Measurements from ENCODE around the gene MGMT. TPM values are rescaled to one million over a fixed set of nuclear protein-coding genes. Genes with fewer than 3 reads are reported as not detected.

The MGMT gene
- total and polyA plus RNA-seq, 5 donors from 2014 or later, result 18.7 to 48.0 (median 35.2) TPM

- H3K4me3 Mint-ChIP-seq, result no peak overlapping the region
- no peaks in the 10 kb centered on the region for H3K27me3 Mint-ChIP-seq
- peaks cover 3% of the 10 kb centered on the region for H3K36me3 Mint-ChIP-seq
- Histone ChIP-seq H3K27ac (ENCODE audit: insufficient read depth, low read length, poor library complexity, severe bottlenecking) (no peak overlapping the region), H3K4me3 (ENCODE audit: low read depth, low read length) (no peak overlapping the region), H3K36me3 (ENCODE audit: control insufficient read depth, insufficient read depth, low read length) (peaks cover 3% of the 10 kb centered on the region), H3K9me3 (ENCODE audit: control insufficient read depth in 2 of 2, low read length in 2 of 2) (no peaks in the 10 kb centered on the region), H3K4me1 (ENCODE audit: control insufficient read depth, insufficient read depth, low read length, poor library complexity, severe bottlenecking) (no peaks in the 10 kb centered on the region), H3K27me3 (ENCODE audit: control insufficient read depth, insufficient read depth, low read length) (no peaks in the 10 kb centered on the region)
- no peak for ATAC-seq (ENCODE audit: low read depth in 2 of 2)
- peaks cover 0 to 6% (median 3%) of the 10 kb centered on the region in 4 donors for H3K4me1 Mint-ChIP-seq
- no peak for DNase-seq
- no peaks in the 10 kb centered on the region for H3K9me3 Mint-ChIP-seq
- H3K27ac Mint-ChIP-seq, result no peak overlapping the region
These were observed 137.4 kb downstream of the MGMT start for GRCh38 chr10:129604333-129605032.

DNA sequence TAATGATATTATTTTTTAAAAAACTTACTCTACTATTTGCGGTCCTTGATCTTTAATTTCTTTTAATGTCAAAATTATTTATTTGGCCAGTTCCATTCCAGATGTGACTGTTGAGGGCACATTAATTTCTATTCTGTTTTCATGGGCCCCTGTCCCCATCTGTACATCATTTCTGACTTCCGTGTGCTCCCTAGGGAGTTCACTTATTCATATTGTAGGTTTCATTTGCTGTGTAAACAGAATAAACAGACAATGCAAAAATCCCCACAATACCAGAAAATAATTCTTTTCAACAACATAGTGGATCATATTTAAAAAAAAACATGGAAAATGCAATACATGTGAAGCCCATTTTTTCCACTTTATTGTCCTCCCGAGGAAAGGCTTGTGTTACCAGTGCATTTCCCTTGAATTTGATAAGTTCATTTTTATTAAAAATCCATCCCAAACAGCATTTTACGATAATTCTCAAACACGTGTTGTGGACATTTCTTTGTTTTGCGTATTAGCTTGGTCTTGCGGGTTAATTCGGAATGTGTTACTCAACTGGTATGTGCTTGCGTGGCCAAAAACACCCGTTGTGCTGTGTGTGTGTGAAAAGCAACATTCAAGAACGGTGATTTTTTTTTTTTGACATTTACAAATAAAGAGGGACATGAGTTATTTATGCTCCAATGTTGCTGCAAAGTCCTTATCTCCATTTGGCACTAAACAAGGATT, 138.4 kb downstream of the MGMT start:
- no peaks in the 10 kb centered on the region for H3K9me3 ChIP-seq (ENCODE audit: control insufficient read depth in 2 of 2, low read length in 2 of 2)
- no peak overlapping the region for H3K4me3 ChIP-seq (ENCODE audit: low read depth, low read length)
- peaks cover 3% of the 10 kb centered on the region for H3K36me3 ChIP-seq (ENCODE audit: control insufficient read depth, insufficient read depth, low read length)
- H3K36me3 Mint-ChIP-seq, result peaks cover 8% of the 10 kb centered on the region
- H3K4me1 ChIP-seq (ENCODE audit: control insufficient read depth, insufficient read depth, low read length, poor library complexity, severe bottlenecking), result no peaks in the 10 kb centered on the region
- no peaks in the 10 kb centered on the region for H3K9me3 Mint-ChIP-seq
- H3K4me1 Mint-ChIP-seq, result peaks cover 0 to 11% (median 3%) of the 10 kb centered on the region in 4 donors
- H3K27ac Mint-ChIP-seq, result no peak overlapping the region
- H3K4me3 Mint-ChIP-seq, result no peak overlapping the region
- H3K27ac ChIP-seq (ENCODE audit: insufficient read depth, low read length, poor library complexity, severe bottlenecking), result no peak overlapping the region
- no peaks in the 10 kb centered on the region for H3K27me3 Mint-ChIP-seq
- no peaks in the 10 kb centered on the region for H3K27me3 ChIP-seq (ENCODE audit: control insufficient read depth, insufficient read depth, low read length)
- no peak for DNase-seq
- ATAC-seq (ENCODE audit: low read depth in 2 of 2), result no peak

DNA sequence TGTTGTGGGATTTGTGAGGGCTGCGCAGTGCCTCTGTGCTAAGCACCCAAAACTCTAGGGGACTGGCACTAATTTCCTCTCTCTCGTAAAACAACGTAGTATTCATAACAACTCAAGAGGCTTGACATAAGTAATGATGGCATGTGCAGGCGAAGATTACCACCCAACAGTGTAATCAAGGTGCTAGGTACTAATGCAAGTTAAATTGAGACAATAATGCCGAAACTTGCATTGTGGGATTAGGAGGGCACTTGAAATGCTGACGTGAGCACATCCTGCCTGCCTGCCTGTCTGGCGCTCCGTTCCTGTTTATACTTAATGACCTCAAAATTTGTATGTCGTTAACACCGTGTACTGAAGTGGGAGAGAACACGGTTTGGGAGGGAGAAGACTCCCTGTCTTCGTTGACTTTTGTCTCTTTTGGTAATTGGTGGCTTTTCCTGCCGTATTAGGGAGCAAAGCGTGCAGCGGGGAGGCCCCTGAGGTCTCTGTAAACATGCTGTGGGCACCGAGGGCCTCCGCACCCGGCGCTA, 139.0 kb downstream of the MGMT start:
- Mint-ChIP-seq H3K27ac (no peak overlapping the region), H3K4me1 (peaks cover 0 to 18% (median 3%) of the 10 kb centered on the region in 4 donors), H3K4me3 (no peak overlapping the region), H3K36me3 (peaks cover 14% of the 10 kb centered on the region), H3K9me3 (no peaks in the 10 kb centered on the region), H3K27me3 (no peaks in the 10 kb centered on the region)
- Histone ChIP-seq H3K27me3 (ENCODE audit: control insufficient read depth, insufficient read depth, low read length) (no peaks in the 10 kb centered on the region), H3K27ac (ENCODE audit: insufficient read depth, low read length, poor library complexity, severe bottlenecking) (no peak overlapping the region), H3K9me3 (ENCODE audit: control insufficient read depth in 2 of 2, low read length in 2 of 2) (no peaks in the 10 kb centered on the region), H3K4me3 (ENCODE audit: low read depth, low read length) (no peak overlapping the region), H3K36me3 (ENCODE audit: control insufficient read depth, insufficient read depth, low read length) (peaks cover 3% of the 10 kb centered on the region), H3K4me1 (ENCODE audit: control insufficient read depth, insufficient read depth, low read length, poor library complexity, severe bottlenecking) (no peaks in the 10 kb centered on the region)
- ATAC-seq (ENCODE audit: low read depth in 2 of 2), result no peak
- DNase-seq, result peak in 1 of 3 donors; percentile 8

GRCh38 chr10:129607607-129608109, 140.6 kb downstream of the MGMT start:
- Mint-ChIP-seq H3K27me3 (no peaks in the 10 kb centered on the region), H3K27ac (no peak overlapping the region), H3K4me1 (peaks cover 0 to 18% (median 3%) of the 10 kb centered on the region in 4 donors), H3K9me3 (no peaks in the 10 kb centered on the region), H3K4me3 (no peak overlapping the region), H3K36me3 (peaks cover 15% of the 10 kb centered on the region)
- Histone ChIP-seq H3K4me1 (ENCODE audit: control insufficient read depth, insufficient read depth, low read length, poor library complexity, severe bottlenecking) (no peaks in the 10 kb centered on the region), H3K27me3 (ENCODE audit: control insufficient read depth, insufficient read depth, low read length) (no peaks in the 10 kb centered on the region), H3K27ac (ENCODE audit: insufficient read depth, low read length, poor library complexity, severe bottlenecking) (no peak overlapping the region), H3K36me3 (ENCODE audit: control insufficient read depth, insufficient read depth, low read length) (peaks cover 3% of the 10 kb centered on the region), H3K9me3 (ENCODE audit: control insufficient read depth in 2 of 2, low read length in 2 of 2) (no peaks in the 10 kb centered on the region), H3K4me3 (ENCODE audit: low read depth, low read length) (no peak overlapping the region)
- no peak for DNase-seq
- no peak for ATAC-seq (ENCODE audit: low read depth in 2 of 2)

GRCh38 chr10:129608653-129609052, 141.6 kb downstream of the MGMT start:
- Histone ChIP-seq H3K27ac (ENCODE audit: insufficient read depth, low read length, poor library complexity, severe bottlenecking) (no peak overlapping the region), H3K9me3 (ENCODE audit: control insufficient read depth in 2 of 2, low read length in 2 of 2) (no peaks in the 10 kb centered on the region), H3K4me3 (ENCODE audit: low read depth, low read length) (no peak overlapping the region), H3K27me3 (ENCODE audit: control insufficient read depth, insufficient read depth, low read length) (no peaks in the 10 kb centered on the region), H3K36me3 (ENCODE audit: control insufficient read depth, insufficient read depth, low read length) (peaks cover 3% of the 10 kb centered on the region), H3K4me1 (ENCODE audit: control insufficient read depth, insufficient read depth, low read length, poor library complexity, severe bottlenecking) (no peaks in the 10 kb centered on the region)
- Mint-ChIP-seq H3K4me3 (no peak overlapping the region), H3K27ac (no peak overlapping the region), H3K27me3 (no peaks in the 10 kb centered on the region), H3K4me1 (peaks cover 0 to 18% (median 3%) of the 10 kb centered on the region in 4 donors), H3K36me3 (peaks cover 15% of the 10 kb centered on the region), H3K9me3 (peaks cover 0 to 1% (median 0%) of the 10 kb centered on the region in 7 donors)
- DNase-seq, result no peak
- ATAC-seq (ENCODE audit: low read depth in 2 of 2), result no peak

DNA sequence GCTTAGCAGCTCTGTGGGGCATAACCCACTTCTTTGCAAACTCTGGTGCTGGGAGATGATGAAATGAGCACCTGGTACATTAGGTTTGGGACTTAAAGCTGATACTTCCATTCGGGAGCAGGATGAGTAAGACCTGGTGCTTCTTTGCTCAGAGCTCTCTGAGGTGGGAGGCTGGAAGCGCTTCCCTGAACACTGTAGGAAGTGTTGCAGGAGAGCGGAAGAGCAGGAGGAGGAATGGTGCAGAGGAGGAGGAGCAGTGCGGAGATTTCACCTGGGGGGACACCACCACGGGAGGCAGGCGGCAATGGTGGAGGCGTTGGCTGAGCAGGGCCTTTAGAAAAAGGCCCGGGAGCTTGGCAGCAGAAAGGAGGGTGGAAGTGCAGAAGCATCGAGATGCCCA, 142.5 kb downstream of the MGMT start:
- H3K36me3 ChIP-seq (ENCODE audit: control insufficient read depth, insufficient read depth, low read length), result peaks cover 3% of the 10 kb centered on the region
- DNase-seq (no peak), ATAC-seq (ENCODE audit: low read depth in 2 of 2) (no peak)
- H3K27ac Mint-ChIP-seq, result no peak overlapping the region
- H3K36me3 Mint-ChIP-seq, result peaks cover 15% of the 10 kb centered on the region
- peaks cover 0 to 18% (median 3%) of the 10 kb centered on the region in 4 donors for H3K4me1 Mint-ChIP-seq
- peaks cover 0 to 1% (median 0%) of the 10 kb centered on the region in 7 donors for H3K9me3 Mint-ChIP-seq
- no peak overlapping the region for H3K4me3 Mint-ChIP-seq
- H3K9me3 ChIP-seq (ENCODE audit: control insufficient read depth in 2 of 2, low read length in 2 of 2), result no peaks in the 10 kb centered on the region
- H3K4me3 ChIP-seq (ENCODE audit: low read depth, low read length), result no peak overlapping the region
- no peak overlapping the region for H3K27ac ChIP-seq (ENCODE audit: insufficient read depth, low read length, poor library complexity, severe bottlenecking)
- no peaks in the 10 kb centered on the region for H3K27me3 Mint-ChIP-seq
- H3K4me1 ChIP-seq (ENCODE audit: control insufficient read depth, insufficient read depth, low read length, poor library complexity, severe bottlenecking), result no peaks in the 10 kb centered on the region
- no peaks in the 10 kb centered on the region for H3K27me3 ChIP-seq (ENCODE audit: control insufficient read depth, insufficient read depth, low read length)

DNA sequence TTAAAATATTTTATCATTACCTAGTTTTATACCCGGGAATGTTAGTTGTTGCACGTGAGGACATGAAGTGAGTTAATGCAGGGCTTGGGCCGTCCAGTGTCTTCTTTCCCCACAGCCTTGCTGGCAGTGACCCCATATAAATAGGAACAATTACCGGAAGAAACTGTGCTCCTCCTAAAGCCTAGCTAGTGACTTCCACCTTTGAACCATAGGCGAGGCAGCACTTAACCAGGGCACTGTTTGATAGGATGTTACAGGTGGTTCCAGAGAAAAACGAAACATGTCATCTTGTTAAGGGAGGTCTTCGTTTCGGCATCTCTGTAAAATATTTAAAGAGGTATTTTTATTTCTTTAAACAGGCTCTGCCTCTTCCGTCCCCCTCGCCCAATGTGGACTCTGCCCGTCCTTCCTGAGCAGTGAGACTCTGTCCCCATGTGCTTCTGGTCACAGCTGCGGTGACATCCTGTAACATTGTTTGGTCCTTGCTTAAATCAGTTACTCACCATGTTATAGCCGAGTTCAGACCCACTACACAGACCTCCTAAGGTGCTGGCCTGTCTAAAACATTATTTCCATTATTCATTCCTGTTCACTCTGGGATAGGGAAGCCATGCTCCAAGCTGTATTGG, 145.6 kb downstream of the MGMT start:
- Mint-ChIP-seq H3K9me3 (peaks cover 0 to 3% (median 0%) of the 10 kb centered on the region in 7 donors), H3K27ac (no peak overlapping the region), H3K27me3 (no peaks in the 10 kb centered on the region), H3K36me3 (peaks cover 25% of the 10 kb centered on the region), H3K4me1 (peaks cover 0 to 15% (median 4%) of the 10 kb centered on the region in 4 donors), H3K4me3 (no peak overlapping the region)
- no peak overlapping the region for H3K4me3 ChIP-seq (ENCODE audit: low read depth, low read length)
- no peak for DNase-seq
- ATAC-seq (ENCODE audit: low read depth in 2 of 2), result no peak
- H3K36me3 ChIP-seq (ENCODE audit: control insufficient read depth, insufficient read depth, low read length), result peaks cover 3% of the 10 kb centered on the region
- H3K9me3 ChIP-seq (ENCODE audit: control insufficient read depth in 2 of 2, low read length in 2 of 2), result no peaks in the 10 kb centered on the region
- no peak overlapping the region for H3K27ac ChIP-seq (ENCODE audit: insufficient read depth, low read length, poor library complexity, severe bottlenecking)
- H3K27me3 ChIP-seq (ENCODE audit: control insufficient read depth, insufficient read depth, low read length), result no peaks in the 10 kb centered on the region
- H3K4me1 ChIP-seq (ENCODE audit: control insufficient read depth, insufficient read depth, low read length, poor library complexity, severe bottlenecking), result no peaks in the 10 kb centered on the region
